ENCODE measurements around the gene AHCTF1. TPM values are rescaled to one million over a fixed set of nuclear protein-coding genes. Genes with fewer than 3 reads are reported as not detected.
A peak's percentile ranks its signal among the peaks of the same experiment; 100 is the strongest.

AHCTF1 gene
- total and polyA plus RNA-seq, 2 donors (not counting 3 experiments of a cell fraction or from before 2014, with no cell fraction given): 5.5 to 32.1 TPM

DNA sequence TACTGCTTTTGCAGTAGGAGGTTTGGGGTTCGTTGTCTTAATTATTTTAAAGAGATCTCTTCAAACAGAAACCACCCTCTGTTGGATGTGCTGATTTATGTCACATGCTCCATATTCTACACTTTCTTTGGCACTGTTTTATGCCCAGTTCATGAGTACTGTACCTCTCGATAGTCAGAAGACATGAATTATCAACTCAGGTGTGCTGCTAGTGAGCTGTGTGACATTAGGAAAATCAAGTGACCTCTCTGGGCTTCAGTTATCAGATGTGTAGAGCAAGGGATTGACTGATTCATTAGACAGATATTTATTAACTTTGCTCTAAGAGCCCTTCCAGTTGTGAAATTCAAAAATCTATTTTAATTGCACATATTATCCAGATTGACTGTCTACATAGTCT is 2.1 kb upstream of the AHCTF1 start:
- no peaks in the 10 kb centered on the region for H3K27me3 ChIP-seq (ENCODE audit: control insufficient read depth in 2 of 2, insufficient read depth in 2 of 2, low read length in 2 of 2)
- dilution Hi-C loops (cut with MboI; ENCODE audit: extremely low pct_ligation_motif_present, low sequenced_read_pairs): no loop called here
- CTCF ChIA-PET: interaction anchor here (1.1 to 1.5 kb wide), 2 partner anchors 12 to 14 kb away, joined by 3 to 4 read pairs; no protein-coding TSS in a partner anchor

More for the DNA sequence above, 2.1 kb upstream of the AHCTF1 start:
- Histone ChIP-seq H3K4me3 (replicated peaks in 1 of 3; ENCODE audit: insufficient read depth in 1 of 3, low read depth in 1 of 3, low read length in 3 of 3) (no peak overlapping the region), H3K36me3 (ENCODE audit: control insufficient read depth in 2 of 2, extremely low read depth in 1 of 2, insufficient read depth in 2 of 2, low read length in 2 of 2) (peaks cover 0 to under 1% of the 10 kb centered on the region in 2 experiments), H3K79me2 (ENCODE audit: control insufficient read depth, insufficient read depth, low read length) (peaks cover 22% of the 10 kb centered on the region), H3K9me1 (replicated peaks; ENCODE audit: control insufficient read depth, extremely low read depth, insufficient read depth, low read length) (no peaks in the 10 kb centered on the region), H2AFZ (ENCODE audit: low read depth, low read length) (no peak overlapping the region), H3K9ac (replicated peaks; ENCODE audit: extremely low read depth, insufficient read depth, low read length) (no peak overlapping the region), H3K4me1 (ENCODE audit: control insufficient read depth, extremely low read depth, insufficient read depth, low read length) (peaks cover 8% of the 10 kb centered on the region), H4K20me1 (replicated peaks; ENCODE audit: control insufficient read depth, extremely low read depth, insufficient read depth, low read length) (no peaks in the 10 kb centered on the region), H3K4me2 (ENCODE audit: insufficient read depth, low read length) (no peak overlapping the region), H3K27ac (ENCODE audit: insufficient read depth, low read depth, low read length) (no peak overlapping the region), H3K9me3 (replicated peaks; ENCODE audit: control insufficient read depth, insufficient read depth, low read length) (no peaks in the 10 kb centered on the region)
- BruUV-seq (replicated peaks): no TSS peak
- POLR2A ChIA-PET: no interaction called here
- no peak for DNase-seq (ENCODE audit: low read depth, low spot score)
- intact Hi-C loops (cut with micrococcal nuclease): loop anchor here (2.0 to 10.0 kb wide), 2 partner anchors 171 to 281 kb away; partner anchors contain the start of gene ZNF669
- peak; percentile 35 for FAIRE-seq
- TF ChIP-seq FOS (IDR thresholded peaks at IDR 0.05; ENCODE audit: borderline replicate concordance, insufficient read depth, low read length) (no peak), CTCF (IDR thresholded peaks at IDR 0.05; ENCODE audit: extremely low read depth in 1 of 2, insufficient read depth in 1 of 2, low read depth in 1 of 2, low read length in 2 of 2) (no peak), JUN (IDR thresholded peaks at IDR 0.05; ENCODE audit: borderline replicate concordance, insufficient read depth, insufficient read length, low read depth) (no peak), POLR2AphosphoS5 (IDR thresholded peaks at IDR 0.05; ENCODE audit: insufficient read depth, low read depth, low read length) (no peak), GATA2 (IDR thresholded peaks at IDR 0.05; ENCODE audit: insufficient read depth, insufficient read length, low read depth, low read length) (no peak), EZH2 (IDR thresholded peaks at IDR 0.05; ENCODE audit: borderline replicate concordance, low read depth, low read length, severe bottlenecking) (no peak), MAX (IDR thresholded peaks at IDR 0.05; ENCODE audit: insufficient read depth, insufficient read length) (no peak), POLR2A (IDR thresholded peaks at IDR 0.05; ENCODE audit: low read depth, low read length) (no peak), MYC (IDR thresholded peaks at IDR 0.05; ENCODE audit: low read depth, low read length) (no peak)

Data from endothelial cell of umbilical vein (primary cell).